NCI-H446 treated with DMSO at 0.1 percent for 48 hours (cell line): Measurements from ENCODE around the gene SLC17A5.
"Not testable (repeated sequence)": the region's sequence is repeated elsewhere in the genome, so short reads cannot be mapped to it uniquely, and the experiment has no call there.

ENCODE experiments used
- DNase-seq: peaks from one replicate; lab custom pipeline; 2025; lab: John Stamatoyannopoulos, UW

Gene SLC17A5

GRCh38 chr6:73565767-73566485 lies 87.9 kb downstream of the SLC17A5 start:
- DNase-seq, result no peak

DNA sequence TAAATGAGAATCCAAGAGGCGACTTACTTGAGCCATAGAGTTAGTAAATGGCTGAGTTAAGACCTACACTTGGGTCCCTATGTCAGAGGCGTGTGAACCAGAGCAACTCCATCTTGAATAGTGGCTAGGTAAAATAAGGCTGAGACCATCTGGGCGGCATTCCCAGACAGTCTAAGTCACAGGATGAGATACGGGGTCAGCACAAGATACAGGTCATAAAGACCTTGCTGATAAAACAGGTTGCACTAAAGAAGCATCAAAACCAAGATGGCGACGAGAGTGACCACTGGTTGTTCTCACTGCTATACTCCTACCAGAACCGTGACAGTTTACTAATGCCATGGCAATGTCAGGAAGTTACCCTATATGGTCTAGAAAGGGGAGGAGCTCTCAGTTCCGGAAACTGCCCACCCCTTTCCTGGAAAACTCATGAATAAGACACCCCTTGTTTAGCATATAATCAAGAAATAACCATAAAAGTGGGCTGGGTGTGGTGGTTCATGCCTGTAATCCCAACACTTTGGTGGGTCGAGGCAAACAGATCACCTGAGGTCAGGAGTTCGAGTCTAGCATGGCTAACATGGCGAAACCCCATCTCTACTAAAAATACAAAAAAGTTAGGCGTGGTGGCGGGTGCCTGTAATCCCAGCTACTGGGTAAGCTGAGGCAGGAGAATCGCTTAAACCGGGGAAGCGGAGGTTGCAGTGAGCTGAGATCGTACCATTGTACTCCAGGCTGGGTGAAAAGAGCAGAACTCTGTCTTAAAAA lies 89.0 kb downstream of the SLC17A5 start:
- DNase-seq, result no peak

DNA sequence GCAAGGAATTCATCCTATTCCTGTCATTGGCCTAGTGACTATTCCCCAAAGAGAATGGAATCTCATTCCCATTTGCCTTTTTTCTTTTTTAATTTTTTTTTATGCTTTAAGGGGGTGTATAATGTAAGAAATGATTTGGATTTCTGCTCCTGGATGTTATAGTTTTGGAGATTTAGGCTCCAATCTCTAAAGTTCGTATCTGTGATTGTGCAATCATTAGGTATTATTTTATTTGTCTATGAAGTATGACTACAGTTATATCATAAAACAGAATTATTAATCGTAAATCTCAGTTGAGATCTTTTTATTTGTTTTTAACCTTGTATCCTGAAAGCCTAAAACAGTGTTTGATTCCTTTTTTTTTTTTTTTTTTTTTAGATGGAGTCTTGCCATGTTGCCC lies 91.2 kb downstream of the SLC17A5 start:
- no peak for DNase-seq

DNA sequence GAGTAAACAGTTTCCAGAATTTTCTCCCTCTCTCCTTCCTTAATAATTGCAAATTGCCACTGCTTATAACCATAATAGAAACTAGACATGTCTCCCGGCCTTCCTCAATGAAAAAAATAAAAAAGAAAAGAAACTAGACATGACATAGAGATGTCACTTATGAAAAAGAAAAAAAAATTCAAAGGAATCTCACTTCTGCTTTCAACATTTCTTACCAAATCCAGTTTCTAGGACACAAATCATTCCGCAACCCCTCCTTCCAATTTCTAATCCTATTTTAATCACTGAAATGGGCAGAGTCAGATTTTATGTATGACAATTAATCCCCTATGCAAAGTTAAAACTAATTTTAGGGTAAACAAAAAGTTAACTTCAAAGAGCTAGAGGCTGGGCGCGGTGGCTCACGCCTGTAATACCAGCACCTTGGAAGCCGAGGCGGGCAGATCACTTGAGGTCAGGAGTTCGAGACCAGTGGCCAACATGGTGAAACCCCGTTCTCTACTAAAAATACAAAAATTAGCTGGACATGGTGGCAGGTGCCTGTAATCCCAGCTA lies 92.9 kb downstream of the SLC17A5 start:
- no peak for DNase-seq

GRCh38 chr6:73560182-73560732 lies 93.5 kb downstream of the SLC17A5 start:
- DNase-seq, result no peak

GRCh38 chr6:73559399-73559794 lies 94.4 kb downstream of the SLC17A5 start:
- not testable (repeated sequence) for DNase-seq

DNA sequence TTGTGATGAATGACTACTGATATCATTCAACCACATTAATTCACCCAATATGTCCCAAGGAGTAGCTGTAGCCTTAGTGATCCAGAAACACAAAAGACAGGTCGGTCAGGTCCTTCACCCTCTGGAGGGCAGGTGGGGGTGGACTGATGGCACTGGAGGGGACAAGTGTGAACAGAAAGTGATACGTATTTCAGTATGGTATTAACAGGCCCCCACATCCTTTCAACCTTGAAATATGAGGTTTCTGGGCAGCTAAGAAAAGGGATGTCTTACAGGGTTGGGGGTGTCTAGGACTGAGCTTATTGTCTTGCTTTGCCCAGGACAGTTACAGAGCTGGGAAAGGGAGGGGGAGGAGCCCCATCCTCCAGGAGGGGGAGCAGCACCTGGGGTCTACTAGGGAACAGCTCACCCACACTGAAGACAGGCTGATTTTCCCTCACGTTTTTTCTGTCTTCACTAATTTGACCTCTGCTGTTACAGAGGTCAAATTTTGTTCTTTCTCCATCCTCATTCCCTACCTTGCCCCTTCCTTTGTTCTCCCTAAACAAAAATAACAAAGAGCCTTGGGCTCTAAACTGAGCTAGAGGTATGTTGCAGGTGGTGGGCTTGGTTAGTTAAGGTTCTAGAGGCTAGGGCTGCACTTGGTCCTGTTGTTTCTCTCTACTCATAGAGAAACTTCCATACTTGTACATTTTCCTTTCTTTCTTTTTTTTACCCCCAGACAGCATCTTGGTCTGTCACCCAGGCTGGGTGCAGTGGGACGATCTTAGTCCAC lies 95.0 kb downstream of the SLC17A5 start:
- no peak for DNase-seq

GRCh38 chr6:73556836-73557235 lies 97.0 kb downstream of the SLC17A5 start:
- DNase-seq, result no peak

DNA sequence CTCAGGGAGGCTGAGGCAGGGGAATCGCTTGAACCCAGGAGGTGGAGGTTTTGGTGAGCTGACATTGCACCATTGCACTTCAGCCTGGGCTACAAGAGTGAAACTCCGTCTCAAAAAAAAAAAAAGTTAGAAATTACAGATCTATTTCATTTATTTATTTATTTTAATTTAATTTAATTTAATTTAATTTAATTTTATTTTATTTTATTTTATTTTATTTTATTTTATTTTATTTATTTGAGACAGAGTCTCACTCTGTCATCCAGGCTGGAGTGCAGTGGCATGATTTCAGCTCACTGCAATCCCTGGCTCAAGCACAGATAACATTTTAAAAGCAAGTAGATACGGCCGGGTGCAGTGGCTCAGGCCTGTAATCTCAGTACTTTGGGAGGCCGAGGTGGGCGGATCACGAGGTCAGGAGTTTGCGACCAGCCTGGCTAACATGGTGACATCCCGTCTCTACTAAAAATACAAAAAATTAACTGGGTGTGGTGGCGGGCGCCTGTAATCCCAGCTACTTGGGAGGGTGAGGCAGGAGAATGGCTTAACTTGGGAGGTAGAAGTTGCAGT lies 98.3 kb downstream of the SLC17A5 start:
- DNase-seq, result not testable (repeated sequence)

- DNase-seq, result not testable (repeated sequence)
These were observed 102.7 kb downstream of the SLC17A5 start for GRCh38 chr6:73551115-73551514.

- DNase-seq, result no peak
These were observed 105.0 kb downstream of the SLC17A5 start for GRCh38 chr6:73548458-73549446.

GRCh38 chr6:73547036-73547435 lies 106.8 kb downstream of the SLC17A5 start:
- no peak for DNase-seq
